IMR-90 (cell line): Measurements from ENCODE around the gene MSH6. TPM values are rescaled to one million over a fixed set of nuclear protein-coding genes. Genes with fewer than 3 reads are reported as not detected.

Source experiments
- ATAC-seq: fragments of 200-7000 bp; cut with Tn5 transposase; 2 replicates; pipeline ENCODE4 v1.9.1; 2020; ENCODE audit warnings: low read depth, mild to moderate bottlenecking, moderate library complexity
- BruUV-seq: library from RNA; stranded (reverse); fragments of 400-500 nt; replicated peaks from 2 replicates; lab custom pipeline; 2021; lab: Mats Ljungman, UMichigan
- CTCF ChIA-PET: fragments of 300-600 bp; formaldehyde crosslinking; extraction: SDS; loops from one replicate; lab custom pipeline; 2021; ENCODE audit warnings: antibody characterized with exemption; lab: Yijun Ruan, JAX
- POLR2A ChIA-PET: fragments of 300-600 bp; sonication (Branson Sonifier 250); formaldehyde crosslinking; loops from one replicate; lab custom pipeline; 2022; ENCODE audit warnings: antibody characterized with exemption; ENCODE audit not compliant: unreplicated experiment; lab: Charles Lee
- DNase-seq: peaks from one replicate; pipeline ENCODE4 v3.0.0; 2013
- H2AFZ ChIP-seq: replicated peaks from 2 replicates; pipeline ENCODE3; 2013; ENCODE audit warnings: low read length, mild to moderate bottlenecking; ENCODE audit not compliant: poor library complexity
- H2AK5ac ChIP-seq: 2 replicates; pipeline ENCODE4 v1.6.1; 2013; ENCODE audit warnings: low read depth, low read length, inconsistent platforms
- H2AK9ac ChIP-seq: replicated peaks from 2 replicates; pipeline ENCODE3; 2013; ENCODE audit warnings: mild to moderate bottlenecking, low read depth, low read length, moderate library complexity; ENCODE audit not compliant: poor library complexity
- H2BK120ac ChIP-seq: 2 replicates; pipeline ENCODE4 v1.6.1; 2013; ENCODE audit warnings: low read depth, low read length, inconsistent platforms
- H2BK15ac ChIP-seq: 3 replicates; pipeline ENCODE4 v1.6.1; 2013; ENCODE audit warnings: low read depth, low read length, inconsistent platforms
- H2BK20ac ChIP-seq: 2 replicates; pipeline ENCODE4 v1.6.1; 2013; ENCODE audit warnings: low read depth, mild to moderate bottlenecking, inconsistent platforms, low read length, moderate library complexity
- H2BK5ac ChIP-seq: 2 replicates; pipeline ENCODE4 v1.6.1; 2013; ENCODE audit warnings: mild to moderate bottlenecking, low read depth, low read length, inconsistent platforms; ENCODE audit not compliant: poor library complexity, severe bottlenecking
- H3K14ac ChIP-seq: replicated peaks from 2 replicates; pipeline ENCODE4 v1.6.1; 2013; ENCODE audit warnings: low read depth, low read length, inconsistent platforms
- H3K18ac ChIP-seq: 2 replicates; pipeline ENCODE4 v1.6.1; 2013; ENCODE audit warnings: low read depth, low read length, control low read depth
- H3K23ac ChIP-seq: 2 replicates; pipeline ENCODE4 v1.6.1; 2013; ENCODE audit warnings: low read depth, low read length, inconsistent platforms
- H3K27ac ChIP-seq: 2 replicates; pipeline ENCODE4 v1.5.1; 2013; ENCODE audit warnings: mild to moderate bottlenecking, control low read depth, low read length; ENCODE audit not compliant: insufficient read depth
- H3K27me3 ChIP-seq: 2 replicates; pipeline ENCODE4 v1.6.1; 2013; ENCODE audit warnings: low read length; ENCODE audit not compliant: control insufficient read depth, insufficient read depth
- H3K36me3 ChIP-seq: 2 replicates; pipeline ENCODE4 v1.6.1; 2013; ENCODE audit warnings: low read length, mixed read lengths; ENCODE audit not compliant: control insufficient read depth, insufficient read depth
- H3K4ac ChIP-seq: 2 replicates; pipeline ENCODE4 v1.6.1; 2013; ENCODE audit warnings: low read depth, low read length, inconsistent platforms
- H3K4me1 ChIP-seq: 2 replicates; pipeline ENCODE4 v1.6.1; 2013; ENCODE audit warnings: low read length, mixed read lengths; ENCODE audit not compliant: control insufficient read depth, insufficient read depth
- H3K4me2 ChIP-seq: 2 replicates; pipeline ENCODE4 v1.6.1; 2013; ENCODE audit warnings: low read depth, mild to moderate bottlenecking, control low read depth, low read length, moderate library complexity
- H3K4me3 ChIP-seq: 2 replicates; pipeline ENCODE4 v1.5.1; 2013; ENCODE audit warnings: low read depth, mild to moderate bottlenecking, control low read depth, low read length, moderate library complexity; ENCODE audit not compliant: insufficient read depth
- H3K56ac ChIP-seq: 2 replicates; pipeline ENCODE4 v1.6.1; 2013; ENCODE audit warnings: low read length, inconsistent platforms; ENCODE audit not compliant: insufficient read depth; ENCODE audit errors: extremely low read depth
- H3K79me1 ChIP-seq, 2 experiments: 2 replicates each; pipeline ENCODE4 v1.6.1; 2013; ENCODE audit warnings: low read length in 2 of 2, inconsistent platforms in 1 of 2, low read depth in 1 of 2
- H3K9ac ChIP-seq: 2 replicates; pipeline ENCODE4 v1.6.1; 2013; ENCODE audit warnings: low read depth, low read length, control low read depth
- H3K9me1 ChIP-seq: 2 replicates; pipeline ENCODE4 v1.6.1; 2013; ENCODE audit warnings: low read length, inconsistent platforms; ENCODE audit not compliant: insufficient read depth
- H3K9me3 ChIP-seq: 2 replicates; pipeline ENCODE4 v1.6.1; 2013; ENCODE audit warnings: low read length; ENCODE audit not compliant: control insufficient read depth, insufficient read depth
- H4K20me1 ChIP-seq: 2 replicates; pipeline ENCODE4 v1.6.1; 2013; ENCODE audit warnings: low read length, inconsistent platforms; ENCODE audit not compliant: insufficient read depth
- H4K5ac ChIP-seq: 2 replicates; pipeline ENCODE4 v1.6.1; 2013; ENCODE audit warnings: mild to moderate bottlenecking, low read depth, low read length, control low read depth
- H4K8ac ChIP-seq, 2 experiments: 2 replicates each; pipeline ENCODE4 v1.6.1; 2013; ENCODE audit warnings: low read depth in 2 of 2, low read length in 2 of 2, control low read depth in 1 of 2, inconsistent platforms in 1 of 2
- H4K91ac ChIP-seq: 2 replicates; pipeline ENCODE4 v1.6.1; 2013; ENCODE audit warnings: low read depth, low read length, inconsistent platforms; ENCODE audit not compliant: insufficient read depth
- CEBPB ChIP-seq: IDR thresholded peaks from 2 replicates; pipeline ENCODE4 v1.6.1; 2012; ENCODE audit warnings: low read depth, low read length, improper control_type of control experiment
- CHD1 ChIP-seq: IDR thresholded peaks from 2 replicates; pipeline ENCODE4 v1.6.1; 2012; ENCODE audit warnings: low read depth, low read length, improper control_type of control experiment
- ELK1 ChIP-seq: fragments of 150-350 bp; IDR thresholded peaks from 2 replicates; pipeline ENCODE4 v1.6.1; 2016; ENCODE audit warnings: low read depth, mild to moderate bottlenecking, low read length, moderate library complexity, borderline replicate concordance
- MAFK ChIP-seq: IDR thresholded peaks from 2 replicates; pipeline ENCODE4 v1.6.1; 2012; ENCODE audit warnings: low read depth, low read length, improper control_type of control experiment
- MAZ ChIP-seq: IDR thresholded peaks from 2 replicates; pipeline ENCODE4 v1.6.1; 2012; ENCODE audit warnings: low read depth, mild to moderate bottlenecking, low read length, improper control_type of control experiment, moderate library complexity, borderline replicate concordance
- MXI1 ChIP-seq: IDR thresholded peaks from 2 replicates; pipeline ENCODE4 v1.6.1; 2012; ENCODE audit warnings: low read depth, mild to moderate bottlenecking, low read length, moderate library complexity, borderline replicate concordance
- RCOR1 ChIP-seq: IDR thresholded peaks from 2 replicates; pipeline ENCODE4 v1.6.1; 2012; ENCODE audit warnings: mild to moderate bottlenecking, low read length, improper control_type of control experiment; ENCODE audit not compliant: insufficient replicate concordance
- RFX5 ChIP-seq: IDR thresholded peaks from 2 replicates; pipeline ENCODE4 v1.8.0; 2012; ENCODE audit warnings: low read depth, mild to moderate bottlenecking, low read length, moderate library complexity
- WGBS, 2 experiments: methylation state at CpG; one replicate each; pipeline versions ENCODE4 v1.1.5 to v1.1.7; 2013; ENCODE audit warnings: missing lambda C conversion rate in 2 of 2; ENCODE audit not compliant: insufficient read length in 1 of 2; ENCODE audit errors: extremely low coverage in 2 of 2; 5-methylcytosine and 5-hydroxymethylcytosine counted together
- dilution Hi-C: fragments of 300-500 bp; cut with HindIII; formaldehyde crosslinking; loops from one replicate; pipeline ENCODE4 v1.14.3; 2018; ENCODE audit warnings: low sequenced_read_pairs; ENCODE audit not compliant: unreplicated experiment
- in situ Hi-C: fragments of 300-500 bp; cut with MboI; formaldehyde crosslinking; loops from 3 replicates; pipeline ENCODE4 v1.14.3; 2019; ENCODE audit warnings: low sequenced_read_pairs, inconsistent platforms, mixed read lengths
- intact Hi-C: fragments of 100-400 bp; cut with micrococcal nuclease; formaldehyde crosslinking; loops from 2 replicates; pipeline ENCODE4 v1.10.0; 2022
- polyA plus RNA-seq, 3 experiments: library from polyadenylated mRNA; depleted of rRNA; stranded (reverse); fragments of >200 nt; gene quantifications; 2 replicates each; pipeline ENCODE4 v1.2.3, GENCODE V29; 2012; ENCODE audit warnings: low replicate concordance in 1 of 3
- total RNA-seq: library from RNA; depleted of rRNA; stranded (reverse); fragments of >200 nt; gene quantifications from 2 replicates; pipeline ENCODE4 v1.2.3, GENCODE V29; 2012

MSH6 gene
- total and polyA plus RNA-seq, 2 of the 4 experiments (the other 2 are of a cell fraction), result 17.1 to 48.9 TPM

GRCh38 chr2:47838249-47838648 lies 55.3 kb downstream of the MSH6 start:
- intact Hi-C loops, result no loop called here
- in situ Hi-C loops, result no loop called here
- Histone ChIP-seq H3K9me1 (0 out of 2 replicates have a peak, but pooled peaks cover 3% of the 10 kb centered on the region), H4K91ac (no peak overlapping the region), H3K9me3 (no peaks in the 10 kb centered on the region), H3K4me2 (no peak overlapping the region), H2BK120ac (no peak overlapping the region), H4K8ac (no peak overlapping the region), H3K4ac (no peak overlapping the region), H3K27ac (no peak overlapping the region), H3K27me3 (no peaks in the 10 kb centered on the region), H3K9ac (no peak overlapping the region), H3K23ac (no peak overlapping the region), H2BK5ac (no peak overlapping the region), H2AK9ac (no peak overlapping the region), H2AK5ac (no peak overlapping the region), H3K36me3 (peaks cover 23% of the 10 kb centered on the region), H3K18ac (no peak overlapping the region), H2BK15ac (no peak overlapping the region), H3K4me3 (no peak overlapping the region), H2BK20ac (no peak overlapping the region), H4K20me1 (peaks cover 22% of the 10 kb centered on the region), H3K56ac (no peak overlapping the region), H4K5ac (no peak overlapping the region), H3K79me1 (peaks cover 22 to 37% of the 10 kb centered on the region in 2 experiments), H3K14ac (no peak overlapping the region), H3K4me1 (no peaks in the 10 kb centered on the region), H2AFZ (no peak overlapping the region)
- ChIA-PET CTCF (no interaction called here), POLR2A (interaction anchor here (0.6 kb wide), 1 partner anchor 582 kb away, joined by 5 read pairs; no protein-coding TSS in a partner anchor)
- no peak for DNase-seq
- no CpG with 5 or more reads among the region's 1 CpG for WGBS, 2 experiments
- ATAC-seq, result no peak
- TF ChIP-seq CEBPB (no peak), CHD1 (no peak), MAFK (no peak), MXI1 (no peak), MAZ (no peak), RFX5 (no peak), RCOR1 (no peak), ELK1 (no peak)
- no TSS peak for BruUV-seq
- dilution Hi-C loops, result no loop called here
